DND-41 (cell line): ENCODE measurements around the gene CASP9.

ENCODE experiments used
- CTCF ChIP-seq: IDR thresholded peaks from 2 replicates; pipeline ENCODE4 v1.5.1; 2012; ENCODE audit warnings: borderline replicate concordance, low read length, moderate library complexity, mild to moderate bottlenecking; ENCODE audit not compliant: poor library complexity, severe bottlenecking; ENCODE audit errors: extremely low read depth
- EZH2 ChIP-seq: IDR thresholded peaks from 3 replicates; pipeline ENCODE4 v1.6.1; 2012; ENCODE audit warnings: borderline replicate concordance, low read depth, mild to moderate bottlenecking, moderate library complexity, low read length, inconsistent platforms; ENCODE audit not compliant: severe bottlenecking

GRCh38 chr1:15488371-15488770, 35.6 kb downstream of the CASP9 start:
- no peak for TF ChIP-seq EZH2
- TF ChIP-seq CTCF, result no peak
